GM18868 (cell line): Measurements from ENCODE around the gene MINDY4.

ENCODE experiments used
- ATAC-seq: cut with Tn5 transposase; IDR thresholded peaks from one replicate; pipeline ENCODE4 v1.9.1; 2021; ENCODE audit warnings: mild to moderate bottlenecking, moderate library complexity; ENCODE audit not compliant: unreplicated experiment

The MINDY4 gene

GRCh38 chr7:30925913-30926312 lies 154.7 kb downstream of the MINDY4 start:
- ATAC-seq: no peak

DNA sequence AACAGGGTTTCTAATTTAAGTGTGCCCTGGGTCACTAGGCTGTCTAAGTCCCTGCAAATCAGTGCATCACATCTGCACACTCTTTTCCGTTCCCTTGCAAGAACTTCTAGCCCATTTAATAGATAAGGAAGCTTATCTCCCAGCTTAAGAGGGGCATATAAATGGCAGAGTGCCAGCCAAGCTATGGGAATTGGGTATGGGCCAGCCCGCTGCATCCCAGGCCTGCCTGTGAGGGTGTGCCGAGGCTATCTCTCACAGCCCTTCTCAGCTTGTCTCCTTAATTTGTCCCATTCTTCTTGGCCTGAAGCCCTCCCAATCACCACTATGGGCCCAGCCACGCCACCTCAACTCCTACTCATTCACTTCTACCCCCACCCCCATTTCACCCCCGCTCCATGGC lies 155.1 kb downstream of the MINDY4 start:
- ATAC-seq: no peak

DNA sequence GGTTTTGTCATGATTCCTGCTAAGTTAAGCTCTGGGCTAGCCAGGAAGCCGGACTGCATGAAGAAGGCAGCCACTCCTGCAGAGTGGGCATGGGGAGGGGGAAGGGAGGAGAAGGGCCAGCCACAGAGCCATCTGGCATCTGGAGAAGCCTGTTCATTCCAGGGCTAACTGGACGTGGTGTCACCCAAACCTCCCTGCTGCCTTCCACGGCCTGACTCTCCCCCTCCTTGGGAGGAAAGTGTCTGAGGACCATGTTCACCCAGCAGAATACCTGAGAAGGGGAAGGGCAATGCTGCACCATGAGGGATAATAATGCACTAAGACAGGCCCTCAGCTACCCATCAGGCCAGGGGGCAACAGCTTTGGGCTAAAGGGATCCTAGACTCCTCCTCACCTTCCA lies 155.8 kb downstream of the MINDY4 start:
- ATAC-seq: no peak

DNA sequence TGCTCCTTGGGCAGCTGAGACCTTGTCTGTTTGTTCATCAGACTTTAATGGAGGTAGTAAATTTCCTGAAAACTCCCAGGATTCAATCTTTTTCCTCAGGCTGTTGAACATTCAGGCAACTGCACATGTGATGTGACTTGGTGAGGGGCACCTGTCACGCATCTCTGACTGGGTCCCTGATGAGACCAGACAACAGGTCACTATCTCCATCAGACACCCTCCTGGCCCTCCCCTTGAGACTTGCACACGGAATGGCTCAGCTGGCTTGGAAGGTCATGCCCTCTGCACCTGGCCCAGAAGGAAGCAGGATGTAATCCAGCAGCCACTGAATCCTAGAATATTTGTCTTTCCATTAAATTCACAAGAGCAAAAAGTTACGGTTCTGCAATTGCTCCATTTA lies 156.3 kb downstream of the MINDY4 start:
- no peak for ATAC-seq

GRCh38 chr7:30928254-30928872 lies 157.1 kb downstream of the MINDY4 start:
- ATAC-seq: no peak

DNA sequence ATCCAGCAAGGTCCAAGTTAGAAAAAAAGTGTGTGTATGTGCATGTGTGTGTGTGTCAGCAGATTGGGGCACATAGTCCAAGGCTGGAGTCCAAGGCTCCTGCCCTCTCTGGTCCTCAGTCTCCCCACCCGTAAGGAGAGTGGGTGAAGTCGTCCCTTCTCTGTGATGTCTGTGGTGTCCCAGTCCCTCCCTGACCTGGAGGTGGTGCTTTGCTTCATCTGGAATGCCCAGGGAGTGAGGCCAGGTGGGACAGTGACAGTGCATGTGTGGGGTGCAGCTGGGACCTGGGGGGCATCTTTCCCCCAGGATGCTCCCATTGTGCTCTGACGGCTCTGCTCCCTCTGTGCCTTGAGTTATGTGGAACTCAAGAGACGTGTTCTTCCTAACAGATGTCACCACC lies 158.5 kb downstream of the MINDY4 start:
- no peak for ATAC-seq

DNA sequence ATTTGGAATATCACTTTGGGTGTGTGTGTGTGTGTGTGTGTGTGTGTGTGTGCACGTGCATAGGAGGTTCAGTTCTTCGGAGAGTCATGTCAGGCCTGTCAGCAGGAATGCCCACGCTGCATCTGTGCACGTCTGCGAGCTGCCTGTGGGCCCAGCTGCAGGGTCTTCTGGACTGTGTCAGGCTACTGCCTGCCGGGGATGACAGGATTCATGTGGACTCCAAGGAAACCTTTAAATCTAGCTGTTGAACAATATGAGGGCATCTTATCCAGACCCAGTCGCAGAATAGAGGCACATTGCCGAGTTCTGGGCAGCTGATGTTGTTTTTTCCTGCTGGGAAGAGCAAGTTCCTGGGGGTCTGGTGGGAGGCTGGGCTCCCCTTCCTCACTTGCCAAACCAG lies 159.4 kb downstream of the MINDY4 start:
- no peak for ATAC-seq

- ATAC-seq: no peak
Measured at GRCh38 chr7:30931161-30931928, 160.1 kb downstream of the MINDY4 start.

DNA sequence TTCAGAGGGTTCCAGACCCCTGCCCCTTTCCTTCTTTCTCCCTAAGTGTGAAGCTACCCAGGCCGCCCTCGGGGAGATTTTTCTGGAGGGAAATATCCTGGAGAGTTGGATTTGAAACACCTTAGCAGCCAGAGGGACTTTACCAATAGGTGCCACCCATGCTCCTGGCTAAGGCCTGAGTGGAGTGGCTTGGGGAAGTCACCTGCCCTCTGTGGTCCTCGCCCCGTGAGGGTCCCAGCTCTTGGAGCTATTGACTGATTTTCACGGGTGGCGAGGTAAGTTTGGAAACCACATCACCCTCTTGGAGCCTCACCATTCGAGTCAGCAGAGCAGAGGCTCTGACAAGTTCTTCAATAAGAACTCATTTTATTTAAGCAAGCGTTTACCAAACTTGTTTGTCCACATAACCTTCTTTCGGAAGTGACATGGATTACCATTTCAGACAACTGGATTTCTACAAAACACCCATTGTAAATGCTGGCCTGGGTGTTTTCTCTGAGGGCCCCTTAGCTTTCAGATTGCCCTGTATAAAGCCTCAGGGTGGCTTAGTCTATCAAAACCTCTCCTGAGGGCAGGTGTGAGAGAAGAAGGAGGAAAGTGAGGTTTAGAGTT lies 160.8 kb downstream of the MINDY4 start:
- ATAC-seq: no peak

- ATAC-seq: no peak
Measured at GRCh38 chr7:30932562-30932961, 161.3 kb downstream of the MINDY4 start.

DNA sequence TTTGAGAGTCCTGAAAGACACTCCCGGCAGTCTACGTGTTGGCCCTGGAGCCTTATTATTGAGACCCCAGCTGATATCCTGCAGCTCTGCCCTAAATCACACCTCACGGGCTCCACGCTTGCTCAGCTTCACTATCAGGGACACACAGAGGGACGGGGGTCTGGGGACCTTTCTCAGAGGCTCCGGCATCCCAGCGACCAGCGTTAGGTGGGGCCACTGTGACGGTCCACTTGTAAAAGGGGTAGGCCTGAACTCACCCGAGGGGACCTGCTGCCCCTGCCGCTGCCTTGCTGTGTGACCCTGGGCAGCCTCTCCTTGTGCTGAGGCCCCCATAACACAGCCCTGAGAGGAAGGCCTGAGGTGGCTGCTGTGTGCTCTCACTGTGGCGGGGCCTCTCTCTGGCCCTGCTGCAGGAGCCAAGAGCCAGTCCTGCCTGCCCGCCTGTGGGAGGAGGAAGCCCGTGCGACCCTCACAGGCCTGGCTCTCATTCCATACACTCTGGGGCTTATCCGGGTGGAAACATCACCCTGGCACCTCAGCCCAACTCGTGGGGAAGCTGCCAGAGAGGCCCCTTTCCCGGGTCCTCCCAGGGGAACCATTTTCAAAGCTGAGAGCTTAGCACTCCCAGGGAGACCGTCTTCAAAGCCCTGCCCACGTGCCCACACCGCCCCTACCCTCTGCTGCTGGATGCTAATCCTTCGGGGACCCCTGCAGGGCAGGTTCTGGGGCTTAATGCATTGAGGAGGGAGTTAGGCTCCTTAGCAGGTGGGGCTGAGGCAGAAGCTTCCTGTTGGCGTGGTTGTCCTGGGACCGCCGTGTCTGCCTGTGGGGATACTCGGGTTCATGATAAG lies 162.1 kb downstream of the MINDY4 start:
- ATAC-seq: no peak

DNA sequence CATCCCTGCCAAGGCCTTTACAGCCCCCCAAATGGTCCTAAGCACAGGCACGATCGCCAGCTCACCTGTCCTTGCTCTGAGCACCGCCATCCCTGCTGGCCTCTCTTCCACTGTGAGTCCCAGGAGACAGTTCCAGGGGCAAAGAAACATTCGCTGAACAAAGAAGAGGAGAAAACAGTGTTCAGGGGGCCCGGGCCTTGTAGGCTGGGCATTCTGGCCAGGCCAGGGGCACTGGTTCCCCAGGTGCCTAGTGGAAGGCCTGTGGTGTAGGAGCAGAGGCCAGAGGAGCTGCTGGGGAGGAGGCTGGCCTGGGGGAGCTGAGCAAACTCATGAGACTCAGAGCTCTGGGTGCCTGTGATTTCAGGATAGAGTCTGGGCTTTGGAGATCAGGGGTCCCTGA lies 163.0 kb downstream of the MINDY4 start:
- ATAC-seq: no peak

DNA sequence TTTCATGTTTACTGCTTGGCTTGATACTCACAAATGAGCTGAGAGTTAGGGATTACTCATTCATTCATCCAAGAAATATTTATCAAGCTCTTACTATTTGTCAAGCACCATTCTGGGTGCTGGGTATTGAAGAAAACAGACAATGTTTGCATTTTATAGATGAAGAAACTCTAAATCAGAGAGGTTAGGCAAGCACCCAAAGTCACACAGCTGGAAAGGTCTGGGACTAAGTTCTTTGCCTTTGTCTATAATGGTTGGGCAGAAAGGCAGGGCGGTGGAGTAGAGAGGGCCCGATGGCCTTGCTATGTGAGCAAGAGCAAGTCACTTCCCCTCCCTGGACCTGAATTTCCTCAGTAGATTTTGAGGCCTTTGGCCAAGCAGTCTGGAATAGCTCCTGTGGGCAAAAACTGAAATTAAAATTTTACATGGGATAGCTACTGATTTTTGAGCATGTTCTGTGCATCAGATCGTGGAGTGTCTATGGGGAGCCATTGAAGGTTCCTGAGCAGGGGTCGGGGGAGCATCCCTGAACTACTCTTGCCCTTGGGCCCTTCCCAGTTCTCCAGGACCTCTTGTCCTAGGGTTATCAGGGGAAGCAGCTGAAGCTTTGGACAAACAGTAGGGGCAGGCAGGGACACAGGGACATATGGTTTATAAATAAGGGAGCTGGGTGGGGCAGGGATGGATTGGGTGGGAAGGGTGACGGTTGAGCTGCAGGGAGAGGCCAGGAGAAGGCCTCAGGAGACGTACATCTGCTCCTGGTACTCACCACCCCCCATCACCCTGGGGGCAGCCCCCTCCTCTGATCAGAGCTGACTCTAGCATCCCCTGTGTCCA lies 163.7 kb downstream of the MINDY4 start:
- no peak for ATAC-seq

- ATAC-seq: no peak
Measured at GRCh38 chr7:30935569-30935877, 164.3 kb downstream of the MINDY4 start.

DNA sequence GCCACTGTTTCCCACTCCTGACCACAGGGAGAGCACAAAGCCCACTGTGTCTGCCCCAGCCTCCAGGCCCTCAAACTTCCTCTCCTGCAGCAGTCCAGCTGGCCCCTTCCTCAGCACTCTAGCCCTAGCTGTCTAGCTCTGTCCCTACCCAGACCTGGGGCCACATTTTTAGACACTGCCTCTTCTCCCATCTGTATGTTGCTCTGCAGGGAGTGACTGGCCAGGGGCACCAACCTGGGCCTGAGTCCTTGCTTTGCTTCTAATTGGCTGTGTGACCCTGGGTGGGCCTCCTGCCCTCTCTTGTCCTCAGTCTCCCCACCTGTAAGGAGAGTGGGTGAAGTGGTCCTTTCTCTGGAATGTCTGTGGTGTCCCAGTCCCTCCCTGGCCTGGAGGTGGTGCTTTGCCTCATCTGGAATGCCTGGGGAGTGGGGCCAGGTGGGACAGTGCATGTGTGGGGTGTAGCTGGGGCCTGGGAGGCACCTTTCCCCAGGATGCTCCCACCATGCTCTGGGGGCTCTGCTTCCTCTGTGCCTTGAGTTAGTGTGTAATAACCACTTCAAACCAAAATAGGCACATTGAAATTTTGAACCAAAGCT lies 165.5 kb downstream of the MINDY4 start:
- ATAC-seq: no peak

- no peak for ATAC-seq
Measured at GRCh38 chr7:30937416-30937815, 166.2 kb downstream of the MINDY4 start.

- peak; percentile 87 for ATAC-seq
Measured at GRCh38 chr7:30938435-30939316, 167.5 kb downstream of the MINDY4 start.

DNA sequence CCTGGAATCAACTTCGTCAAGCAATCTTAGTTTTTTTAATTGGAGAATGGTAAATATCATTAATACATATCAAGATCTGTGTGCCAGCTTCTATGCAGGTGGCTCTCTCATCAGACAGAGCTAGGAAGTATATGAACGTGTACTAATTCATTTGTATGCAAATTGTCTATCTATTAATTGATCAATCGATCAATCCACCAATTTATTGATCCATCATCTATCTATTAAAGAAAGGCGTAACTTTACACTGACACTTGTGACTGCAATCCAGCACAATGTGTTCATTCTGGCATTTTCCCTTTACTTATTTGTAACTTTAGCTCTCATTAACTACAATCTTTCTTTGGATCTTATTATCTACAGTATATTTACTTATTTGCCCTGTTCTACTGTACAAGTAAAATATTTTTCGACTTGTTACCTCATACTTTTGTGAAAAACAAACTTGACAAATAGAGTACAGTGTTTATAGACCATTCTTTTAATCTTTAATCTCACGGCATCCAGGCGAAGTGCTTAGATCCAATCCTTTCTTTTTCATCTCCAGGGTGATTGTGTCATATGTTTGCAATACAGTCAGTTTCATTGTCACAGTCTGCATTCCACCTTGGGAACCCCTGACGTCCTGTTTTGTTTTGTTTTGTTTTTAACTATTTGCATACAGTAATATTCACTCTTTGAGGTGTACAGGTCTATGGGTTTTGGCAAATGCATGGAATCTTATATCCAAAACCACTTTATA lies 170.5 kb downstream of the MINDY4 start:
- no peak for ATAC-seq
